SU-DHL-6 (cell line): ENCODE results near the gene NPM1.

Experiments used
- H2AFZ ChIP-seq: fragments of 200-600 bp; sonication (generic); 2 replicates; pipeline ENCODE4 v1.6.1; 2014; ENCODE audit warnings: low read depth, mild to moderate bottlenecking, moderate library complexity, mixed read lengths, antibody characterized with exemption, low read length; ENCODE audit not compliant: severe bottlenecking
- H3F3A ChIP-seq: fragments of 200-600 bp; shearing (Covaris generic); 2 replicates; pipeline ENCODE4 v1.6.0; 2016; ENCODE audit warnings: antibody characterized with exemption, mild to moderate bottlenecking; ENCODE audit not compliant: insufficient read depth
- H3K27ac ChIP-seq: fragments of 200-600 bp; sonication (generic); 2 replicates; pipeline ENCODE4 v1.5.1; 2016; ENCODE audit warnings: low read depth, mild to moderate bottlenecking, low read length, moderate library complexity, mixed read lengths
- H3K27me3 ChIP-seq: fragments of 200-600 bp; sonication (generic), shearing (Covaris generic); 2 replicates; pipeline ENCODE4 v1.6.0; 2014; ENCODE audit warnings: mild to moderate bottlenecking, low read length
- H3K36me3 ChIP-seq: fragments of 200-600 bp; sonication (generic); 2 replicates; pipeline ENCODE4 v1.6.1; 2014; ENCODE audit warnings: mild to moderate bottlenecking, low read length, mixed read lengths
- H3K4me2 ChIP-seq: fragments of 300-600, 200-600 bp; shearing (Covaris generic), sonication (generic); 2 replicates; pipeline ENCODE4 v1.6.0; 2014; ENCODE audit warnings: low read length, low read depth, mild to moderate bottlenecking; ENCODE audit not compliant: poor library complexity, severe bottlenecking
- H3K4me3 ChIP-seq: fragments of 200-600 bp; sonication (generic); 2 replicates; pipeline ENCODE4 v1.5.1; 2014; ENCODE audit warnings: antibody characterized with exemption, low read length, mild to moderate bottlenecking, mixed read lengths; ENCODE audit not compliant: insufficient read depth, poor library complexity, severe bottlenecking
- H3K79me2 ChIP-seq: fragments of 200-600 bp; sonication (generic); 2 replicates; pipeline ENCODE4 v1.6.1; 2014; ENCODE audit warnings: mild to moderate bottlenecking, low read length, moderate library complexity; ENCODE audit not compliant: insufficient read depth
- H3K9ac ChIP-seq: fragments of 200-600 bp; sonication (generic); 2 replicates; pipeline ENCODE4 v1.7.0; 2014; ENCODE audit warnings: mild to moderate bottlenecking, low read length
- H3K9me2 ChIP-seq: fragments of 200-600 bp; sonication (generic); replicated peaks from 2 replicates; pipeline ENCODE4 v1.6.1; 2014; ENCODE audit warnings: low read length; ENCODE audit not compliant: insufficient read depth
- H3K9me3 ChIP-seq: fragments of 200-600 bp; sonication (generic); 2 replicates; pipeline ENCODE4 v1.6.1; 2014; ENCODE audit warnings: low read length, mixed read lengths; ENCODE audit not compliant: insufficient read depth
- H4K20me1 ChIP-seq: fragments of 200-600 bp; sonication (generic); 2 replicates; pipeline ENCODE4 v1.6.1; 2014; ENCODE audit warnings: low read depth, mild to moderate bottlenecking, antibody characterized with exemption, low read length, moderate library complexity, mixed read lengths
- CTCF ChIP-seq: fragments of 200-600 bp; sonication (generic); IDR thresholded peaks from one replicate; pipeline ENCODE4 v1.5.1; 2017; ENCODE audit warnings: antibody characterized with exemption, mild to moderate bottlenecking, low read length, moderate library complexity; ENCODE audit not compliant: insufficient read depth, poor library complexity, severe bottlenecking
- EZH2phosphoT487 ChIP-seq: fragments of 200-600 bp; sonication (generic), shearing (Covaris generic); conservative IDR thresholded peaks from 2 replicates; pipeline ENCODE4 v1.6.1; 2018; ENCODE audit warnings: mild to moderate bottlenecking, antibody characterized with exemption, low read length, moderate library complexity, mixed read lengths

The NPM1 gene

GRCh38 chr5:171438738-171439137 lies 51.1 kb downstream of the NPM1 start:
- H3K9me3 ChIP-seq = no peaks in the 10 kb centered on the region
- H3K36me3 ChIP-seq = no peaks in the 10 kb centered on the region
- H3K9me2 ChIP-seq = no peaks in the 10 kb centered on the region
- H3K27me3 ChIP-seq = no peaks in the 10 kb centered on the region
- no peak overlapping the region for H2AFZ ChIP-seq
- no peaks in the 10 kb centered on the region for H4K20me1 ChIP-seq
- TF ChIP-seq CTCF = no peak
- no peak for TF ChIP-seq EZH2phosphoT487
- H3K79me2 ChIP-seq = no peaks in the 10 kb centered on the region
- H3K4me2 ChIP-seq = no peak overlapping the region
- no peaks in the 10 kb centered on the region for H3F3A ChIP-seq
- H3K9ac ChIP-seq = no peak overlapping the region
- no peak overlapping the region for H3K27ac ChIP-seq
- H3K4me3 ChIP-seq = no peak overlapping the region

GRCh38 chr5:171441246-171441791 lies 53.7 kb downstream of the NPM1 start:
- Histone ChIP-seq H3K36me3 (no peaks in the 10 kb centered on the region), H3K27me3 (no peaks in the 10 kb centered on the region), H3F3A (no peaks in the 10 kb centered on the region), H3K9ac (no peak overlapping the region), H3K79me2 (no peaks in the 10 kb centered on the region), H3K4me3 (no peak overlapping the region), H4K20me1 (no peaks in the 10 kb centered on the region), H3K27ac (no peak overlapping the region), H3K9me3 (no peaks in the 10 kb centered on the region), H2AFZ (no peak overlapping the region), H3K9me2 (no peaks in the 10 kb centered on the region), H3K4me2 (no peak overlapping the region)
- TF ChIP-seq CTCF (no peak), EZH2phosphoT487 (no peak)

GRCh38 chr5:171442287-171443042 lies 54.8 kb downstream of the NPM1 start:
- H3K4me2 ChIP-seq = no peak overlapping the region
- H4K20me1 ChIP-seq = no peaks in the 10 kb centered on the region
- H3F3A ChIP-seq = no peaks in the 10 kb centered on the region
- H3K27ac ChIP-seq = no peak overlapping the region
- no peak overlapping the region for H2AFZ ChIP-seq
- no peaks in the 10 kb centered on the region for H3K36me3 ChIP-seq
- H3K9me2 ChIP-seq = no peaks in the 10 kb centered on the region
- no peaks in the 10 kb centered on the region for H3K9me3 ChIP-seq
- TF ChIP-seq EZH2phosphoT487 (no peak), CTCF (no peak)
- H3K79me2 ChIP-seq = no peaks in the 10 kb centered on the region
- no peaks in the 10 kb centered on the region for H3K27me3 ChIP-seq
- no peak overlapping the region for H3K9ac ChIP-seq
- H3K4me3 ChIP-seq = no peak overlapping the region
